Endometrial microvascular endothelial cells (primary cell): Measurements from ENCODE around the gene ARHGAP1. TPM values are rescaled to one million over a fixed set of nuclear protein-coding genes. Genes with fewer than 3 reads are reported as not detected.

Experiments
- in situ Hi-C: cut with HindIII; loops from 2 replicates; pipeline ENCODE4 v1.10.0; 2017; ENCODE audit warnings: low sequenced_read_pairs, low pct_unique_long_range_greater_than_20kb; ENCODE audit errors: inconsistent ontology term
- total RNA-seq: library from RNA; depleted of rRNA; stranded (reverse); fragments of >200 nt; gene quantifications from one replicate; pipeline ENCODE4 v1.2.3, GENCODE V29; 2015; ENCODE audit errors: inconsistent ontology term

ARHGAP1 gene
- total RNA-seq: 29.1 TPM

GRCh38 chr11:46700241-46701077 lies at the start of gene ARHGAP1, which contains the start of gene ZNF408:
Gene ARHGAP1, minus strand, starts transcription at chr11:46700619. Its CDS starts 4,512 bp downstream, at chr11:46696107.
Gene ZNF408, plus strand, starts transcription at chr11:46701031. Its CDS starts 17 bp downstream, at chr11:46701048.
- in situ Hi-C loops: no loop called here

- in situ Hi-C loops: no loop called here
Measured at GRCh38 chr11:46747150-46747549, 46.7 kb upstream of the ARHGAP1 start.

GRCh38 chr11:46745995-46746394 lies 45.6 kb upstream of the ARHGAP1 start:
- in situ Hi-C loops: no loop called here

GRCh38 chr11:46745328-46745727 lies 44.9 kb upstream of the ARHGAP1 start:
- in situ Hi-C loops: no loop called here

GRCh38 chr11:46743693-46744339 lies 43.4 kb upstream of the ARHGAP1 start:
- in situ Hi-C loops: no loop called here

- in situ Hi-C loops: no loop called here
Measured at GRCh38 chr11:46743043-46743442, 42.6 kb upstream of the ARHGAP1 start.

- in situ Hi-C loops: no loop called here
Measured at GRCh38 chr11:46741600-46742484, 41.4 kb upstream of the ARHGAP1 start.

- in situ Hi-C loops: no loop called here
Measured at GRCh38 chr11:46738887-46739286, 38.5 kb upstream of the ARHGAP1 start.

- in situ Hi-C loops: no loop called here
Measured at GRCh38 chr11:46737699-46738098, 37.3 kb upstream of the ARHGAP1 start.

GRCh38 chr11:46736615-46737014 lies 36.2 kb upstream of the ARHGAP1 start:
- in situ Hi-C loops: no loop called here

GRCh38 chr11:46736146-46736545 lies 35.7 kb upstream of the ARHGAP1 start:
- in situ Hi-C loops: no loop called here

- in situ Hi-C loops: no loop called here
Measured at GRCh38 chr11:46733234-46733633, 32.8 kb upstream of the ARHGAP1 start.

GRCh38 chr11:46731545-46731944 lies 31.1 kb upstream of the ARHGAP1 start:
- in situ Hi-C loops: no loop called here

- in situ Hi-C loops: no loop called here
Measured at GRCh38 chr11:46729110-46730027, 28.9 kb upstream of the ARHGAP1 start.

GRCh38 chr11:46728659-46729040 lies 28.2 kb upstream of the ARHGAP1 start:
- in situ Hi-C loops: no loop called here

GRCh38 chr11:46727952-46728658 lies 27.7 kb upstream of the ARHGAP1 start:
- in situ Hi-C loops: no loop called here

- in situ Hi-C loops: no loop called here
Measured at GRCh38 chr11:46726206-46726862, 25.9 kb upstream of the ARHGAP1 start.
